GM10266 (cell line): ENCODE results near the gene R3HDM4.

Source experiments
- DNase-seq: peaks from one replicate; pipeline ENCODE4 v3.0.0; 2012; ENCODE audit errors: extremely low spot score
- CTCF ChIP-seq: IDR thresholded peaks from 2 replicates; pipeline ENCODE4 v1.5.1; 2012; ENCODE audit warnings: mild to moderate bottlenecking, low read depth; ENCODE audit not compliant: control insufficient read depth, insufficient read depth; ENCODE audit errors: missing control alignments

The R3HDM4 gene

GRCh38 chr19:920051-920864 lies 7.2 kb upstream of the R3HDM4 start:
- DNase-seq, result peak; percentile 85
- TF ChIP-seq CTCF, result no peak

- DNase-seq, result no peak
- no peak for TF ChIP-seq CTCF
Observed at GRCh38 chr19:919199-920050, 6.4 kb upstream of the R3HDM4 start.

- DNase-seq, result no peak
- no peak for TF ChIP-seq CTCF
Observed at GRCh38 chr19:918481-919198, 5.6 kb upstream of the R3HDM4 start.

GRCh38 chr19:918152-918437 lies 5.1 kb upstream of the R3HDM4 start:
- TF ChIP-seq CTCF, result no peak
- DNase-seq, result no peak

- peak; percentile 82 for TF ChIP-seq CTCF
- DNase-seq, result peak; percentile 82
Observed at GRCh38 chr19:917323-918151, 4.5 kb upstream of the R3HDM4 start, which contains the start of gene KISS1R. Gene KISS1R, plus strand, starts transcription at chr19:917333. Its CDS starts 170 bp downstream, at chr19:917503.

- DNase-seq, result no peak
- no peak for TF ChIP-seq CTCF
Observed at GRCh38 chr19:916645-917322, 3.8 kb upstream of the R3HDM4 start.
